Liver (tissue), 9 donors: ENCODE results near the gene RAD51B. TPM values are rescaled to one million over a fixed set of nuclear protein-coding genes. Genes with fewer than 3 reads are reported as not detected.

Experiments
- DNase-seq: peaks from one replicate; pipeline ENCODE4 v3.0.0-alpha.2; 2017; ENCODE audit warnings: low spot score
- H3K27ac ChIP-seq, 2 donors: one replicate each; pipeline ENCODE4 v1.7.0; 2013; ENCODE audit warnings: inconsistent platforms in 2 of 2, low read length in 2 of 2, control low read depth in 1 of 2, low read depth in 1 of 2, mild to moderate bottlenecking in 1 of 2
- H3K27me3 ChIP-seq, 4 donors: one replicate each; pipeline versions ENCODE4 v1.6.1 to v1.7.0; 2013; ENCODE audit warnings: low read length in 3 of 4, inconsistent platforms in 1 of 4, mild to moderate bottlenecking in 1 of 4, moderate library complexity in 1 of 4; ENCODE audit not compliant: control insufficient read depth in 4 of 4, insufficient read depth in 4 of 4
- H3K36me3 ChIP-seq, 4 donors: one replicate each; pipeline versions ENCODE4 v1.6.1 to v1.7.0; 2013; ENCODE audit warnings: low read length in 3 of 4, mild to moderate bottlenecking in 3 of 4, low read depth in 1 of 4, moderate library complexity in 1 of 4; ENCODE audit not compliant: control insufficient read depth in 4 of 4, insufficient read depth in 3 of 4
- H3K4me1 ChIP-seq, 4 donors: one replicate each; pipeline versions ENCODE4 v1.6.1 to v1.7.0; 2013; ENCODE audit warnings: low read length in 3 of 4, mild to moderate bottlenecking in 3 of 4, moderate library complexity in 1 of 4; ENCODE audit not compliant: control insufficient read depth in 4 of 4, insufficient read depth in 4 of 4
- H3K4me3 ChIP-seq, 3 donors: one replicate each; pipeline versions ENCODE4 v1.6.1 to v1.7.0; 2013; ENCODE audit warnings: low read length in 3 of 3, control low read depth in 1 of 3, low read depth in 1 of 3, mild to moderate bottlenecking in 1 of 3
- H3K9ac ChIP-seq, 2 donors: one replicate each; pipeline ENCODE4 v1.7.0; 2013; ENCODE audit warnings: low read length in 2 of 2, mild to moderate bottlenecking in 2 of 2, moderate library complexity in 2 of 2, control low read depth in 1 of 2, low read depth in 1 of 2
- H3K9me3 ChIP-seq, 4 donors: one replicate each; pipeline versions ENCODE4 v1.6.1 to v1.7.0; 2013; ENCODE audit warnings: low read length in 3 of 4; ENCODE audit not compliant: control insufficient read depth in 4 of 4
- JUND ChIP-seq, 2 donors: IDR thresholded peaks; 2 replicates each; pipeline ENCODE4 v1.6.1; 2016; ENCODE audit warnings: antibody characterized with exemption in 2 of 2
- RAD21 ChIP-seq, 2 donors: IDR thresholded peaks; 2 replicates each; pipeline ENCODE4 v1.6.1; 2016; ENCODE audit warnings: antibody characterized with exemption in 2 of 2, mild to moderate bottlenecking in 2 of 2
- SP1 ChIP-seq: IDR thresholded peaks from 2 replicates; pipeline ENCODE4 v1.6.1; 2018; ENCODE audit warnings: antibody characterized with exemption, mild to moderate bottlenecking
- WGBS: extraction: QIAGEN DNeasy Blood & Tissue Kit; methylation state at CpG from one replicate; pipeline ENCODE4 v1.1.7; 2013; 5-methylcytosine and 5-hydroxymethylcytosine counted together
- polyA plus RNA-seq, 2 donors: library from polyadenylated mRNA; stranded (reverse) in 1 of 2; unstranded in 1 of 2; fragments of 200-250 nt in 1 of 2; fragments of >200 nt in 1 of 2; fragmentation: Nextera tagmentation in 1 of 2; extraction: Ambion mirVana in 1 of 2; gene quantifications; one replicate each; pipeline versions ENCODE4 v1.2.1 to v1.2.3, GENCODE V29; 2013 to 2015
- total RNA-seq, 2 donors: library from RNA; depleted of rRNA; stranded (reverse); fragments of >200 nt; gene quantifications; one replicate each; pipeline ENCODE4 v1.2.3, GENCODE V29; 2014
- TF ChIP-seq, protein P1 (sequence below): IDR thresholded peaks from 2 replicates; pipeline ENCODE4 v1.6.1; 2016; ENCODE audit warnings: antibody characterized with exemption
- TF ChIP-seq, protein P2 (sequence below): fragments of 150-350 bp; IDR thresholded peaks from 2 replicates; pipeline ENCODE4 v1.5.1; 2017; ENCODE audit warnings: improper control_type of control experiment, low read depth, low read length; ENCODE audit not compliant: missing input control
- TF ChIP-seq, protein P3 (sequence below): IDR thresholded peaks from 2 replicates; pipeline ENCODE4 v1.6.1; 2016; ENCODE audit warnings: antibody characterized with exemption
- donor health status: healthy.
- donor health status: healthy.
- donor health status: healthy.
- donor health status: healthy.
- donor health status: healthy.

The RAD51B gene
- total and polyA plus RNA-seq, 4 donors = 0.81 to 12.9 (median 2.4) TPM

DNA sequence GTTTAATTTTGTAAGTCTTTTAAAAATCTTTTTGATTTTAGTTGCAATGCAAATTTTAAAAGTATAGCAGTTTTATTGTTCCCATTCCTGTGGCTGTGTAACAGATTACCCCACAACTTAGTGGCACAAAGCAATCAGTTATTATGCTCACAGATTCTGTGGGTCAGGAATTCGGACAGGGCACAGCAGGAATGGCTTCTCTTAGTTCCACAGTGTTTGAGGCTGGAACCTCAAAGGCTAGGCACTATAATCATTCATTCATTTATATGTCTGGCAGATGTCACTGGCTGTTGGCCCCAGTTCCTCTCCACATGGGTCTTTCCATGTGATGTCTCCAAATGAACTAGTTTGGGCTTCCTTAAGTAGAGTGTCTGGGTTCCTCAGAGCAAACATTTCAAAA lies 193.3 kb downstream of the RAD51B start (continued):
- TF ChIP-seq, protein P1, sequence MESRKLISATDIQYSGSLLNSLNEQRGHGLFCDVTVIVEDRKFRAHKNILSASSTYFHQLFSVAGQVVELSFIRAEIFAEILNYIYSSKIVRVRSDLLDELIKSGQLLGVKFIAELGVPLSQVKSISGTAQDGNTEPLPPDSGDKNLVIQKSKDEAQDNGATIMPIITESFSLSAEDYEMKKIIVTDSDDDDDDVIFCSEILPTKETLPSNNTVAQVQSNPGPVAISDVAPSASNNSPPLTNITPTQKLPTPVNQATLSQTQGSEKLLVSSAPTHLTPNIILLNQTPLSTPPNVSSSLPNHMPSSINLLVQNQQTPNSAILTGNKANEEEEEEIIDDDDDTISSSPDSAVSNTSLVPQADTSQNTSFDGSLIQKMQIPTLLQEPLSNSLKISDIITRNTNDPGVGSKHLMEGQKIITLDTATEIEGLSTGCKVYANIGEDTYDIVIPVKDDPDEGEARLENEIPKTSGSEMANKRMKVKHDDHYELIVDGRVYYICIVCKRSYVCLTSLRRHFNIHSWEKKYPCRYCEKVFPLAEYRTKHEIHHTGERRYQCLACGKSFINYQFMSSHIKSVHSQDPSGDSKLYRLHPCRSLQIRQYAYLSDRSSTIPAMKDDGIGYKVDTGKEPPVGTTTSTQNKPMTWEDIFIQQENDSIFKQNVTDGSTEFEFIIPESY = no peak

DNA sequence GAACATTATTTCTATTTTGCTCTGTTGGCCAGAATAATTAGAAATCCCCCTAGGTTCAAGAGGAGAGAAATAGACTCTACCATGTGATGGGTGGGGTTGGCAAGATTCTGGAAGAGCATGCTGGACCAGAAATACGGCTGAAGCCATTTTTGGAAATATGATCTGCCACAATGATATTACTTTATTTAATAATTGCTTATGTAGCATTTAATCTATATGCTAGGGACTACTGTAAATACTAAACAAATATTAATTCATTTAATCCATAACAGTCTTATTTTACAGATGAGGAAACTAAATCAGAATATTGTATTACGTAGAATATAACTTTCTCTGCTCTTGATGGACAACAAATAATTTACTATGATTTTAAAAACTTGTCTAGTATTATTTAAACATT lies 193.7 kb downstream of the RAD51B start:
- Histone ChIP-seq H3K9me3 (no peaks in the 10 kb centered on the region), H3K36me3 (no peaks in the 10 kb centered on the region), H3K27me3 (no peaks in the 10 kb centered on the region), H3K27ac (no peak overlapping the region), H3K9ac (no peak overlapping the region), H3K4me1 (peaks cover 0 to 7% (median 4%) of the 10 kb centered on the region in 4 donors), H3K4me3 (no peak overlapping the region)
- DNase-seq = no peak
- TF ChIP-seq RAD21 (IDR thresholded peaks at IDR 0.05) = no peak
- 92% methylated on average over 2 of the region's 2 CpGs for WGBS

DNA sequence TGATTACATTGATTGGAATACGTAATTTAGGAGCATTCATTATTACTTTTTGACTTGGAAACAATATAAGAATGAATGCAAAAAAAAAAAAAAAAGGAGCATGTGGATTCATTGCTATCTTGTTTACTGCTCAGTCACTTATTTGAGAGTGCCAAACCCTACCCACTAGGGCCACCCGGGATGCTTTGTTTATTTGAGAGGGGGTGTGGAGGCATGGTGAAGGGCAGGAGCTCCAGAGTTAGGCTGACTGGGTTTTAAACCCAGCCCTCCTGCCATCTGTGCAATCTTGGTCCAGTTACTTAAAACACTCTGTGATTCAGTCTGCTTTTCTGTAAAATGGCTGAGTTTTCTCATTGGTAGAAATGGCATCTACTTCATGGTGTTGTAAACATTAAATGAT lies 195.2 kb downstream of the RAD51B start:
- 62% methylated on average over 2 of the region's 2 CpGs for WGBS
- H3K9ac ChIP-seq = no peak overlapping the region
- DNase-seq = no peak
- no peaks in the 10 kb centered on the region for H3K36me3 ChIP-seq
- peaks cover 0 to 11% (median 4%) of the 10 kb centered on the region in 4 donors for H3K4me1 ChIP-seq
- H3K9me3 ChIP-seq = no peaks in the 10 kb centered on the region
- TF ChIP-seq JUND (IDR thresholded peaks at IDR 0.05) = no peak
- TF ChIP-seq, protein P2, sequence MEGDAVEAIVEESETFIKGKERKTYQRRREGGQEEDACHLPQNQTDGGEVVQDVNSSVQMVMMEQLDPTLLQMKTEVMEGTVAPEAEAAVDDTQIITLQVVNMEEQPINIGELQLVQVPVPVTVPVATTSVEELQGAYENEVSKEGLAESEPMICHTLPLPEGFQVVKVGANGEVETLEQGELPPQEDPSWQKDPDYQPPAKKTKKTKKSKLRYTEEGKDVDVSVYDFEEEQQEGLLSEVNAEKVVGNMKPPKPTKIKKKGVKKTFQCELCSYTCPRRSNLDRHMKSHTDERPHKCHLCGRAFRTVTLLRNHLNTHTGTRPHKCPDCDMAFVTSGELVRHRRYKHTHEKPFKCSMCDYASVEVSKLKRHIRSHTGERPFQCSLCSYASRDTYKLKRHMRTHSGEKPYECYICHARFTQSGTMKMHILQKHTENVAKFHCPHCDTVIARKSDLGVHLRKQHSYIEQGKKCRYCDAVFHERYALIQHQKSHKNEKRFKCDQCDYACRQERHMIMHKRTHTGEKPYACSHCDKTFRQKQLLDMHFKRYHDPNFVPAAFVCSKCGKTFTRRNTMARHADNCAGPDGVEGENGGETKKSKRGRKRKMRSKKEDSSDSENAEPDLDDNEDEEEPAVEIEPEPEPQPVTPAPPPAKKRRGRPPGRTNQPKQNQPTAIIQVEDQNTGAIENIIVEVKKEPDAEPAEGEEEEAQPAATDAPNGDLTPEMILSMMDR = no peak
- TF ChIP-seq SP1 = no peak
- H3K27me3 ChIP-seq = no peaks in the 10 kb centered on the region
- no peak overlapping the region for H3K4me3 ChIP-seq
- no peak overlapping the region for H3K27ac ChIP-seq

DNA sequence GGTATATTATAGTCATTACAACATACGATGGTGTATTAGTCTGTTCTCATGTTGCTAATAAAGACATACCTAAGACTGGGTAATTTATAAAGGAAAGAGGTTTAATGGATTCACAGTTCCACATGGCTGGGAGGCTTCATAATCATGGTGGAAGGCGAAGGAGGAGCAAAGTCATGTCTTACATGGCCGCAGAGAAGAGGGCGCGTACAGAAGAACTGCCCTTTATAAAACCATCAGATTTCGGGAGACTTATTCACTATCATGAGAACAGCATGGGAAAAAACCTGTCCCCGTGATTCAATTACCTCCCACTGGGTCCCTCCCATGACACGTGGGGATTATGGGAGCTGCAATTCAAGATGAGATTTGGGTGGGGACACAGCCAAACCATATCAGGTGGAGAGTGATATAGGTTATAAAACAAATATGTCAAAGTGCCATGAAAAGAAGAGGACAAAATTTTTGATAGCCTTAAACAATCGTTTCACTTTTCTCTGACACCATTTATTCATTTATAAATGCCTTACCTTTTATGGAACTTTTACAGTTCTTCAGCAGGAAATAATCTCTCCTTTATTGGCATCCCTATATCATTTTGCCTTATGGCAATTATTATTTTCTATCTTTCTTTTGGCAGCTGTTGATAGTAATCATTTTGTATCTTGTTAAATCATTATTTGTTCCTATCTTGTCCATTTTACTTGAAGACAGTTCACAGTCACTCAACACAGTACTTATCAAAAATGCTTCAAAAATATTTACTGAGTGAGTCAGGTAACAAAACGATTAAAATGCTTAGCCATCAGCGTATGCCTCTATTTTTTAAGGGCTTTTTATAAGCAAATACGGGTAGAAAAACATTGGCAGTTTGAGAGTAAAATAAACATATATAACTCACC lies 196.0 kb downstream of the RAD51B start:
- no peak overlapping the region for H3K27ac ChIP-seq
- no peak overlapping the region for H3K4me3 ChIP-seq
- TF ChIP-seq, protein P3, sequence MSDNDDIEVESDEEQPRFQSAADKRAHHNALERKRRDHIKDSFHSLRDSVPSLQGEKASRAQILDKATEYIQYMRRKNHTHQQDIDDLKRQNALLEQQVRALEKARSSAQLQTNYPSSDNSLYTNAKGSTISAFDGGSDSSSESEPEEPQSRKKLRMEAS = no peak
- TF ChIP-seq JUND (IDR thresholded peaks at IDR 0.05) = no peak
- TF ChIP-seq, protein P1 = no peak
- no peaks in the 10 kb centered on the region for H3K36me3 ChIP-seq
- 95% methylated on average over 12 of the region's 12 CpGs for WGBS
- no peaks in the 10 kb centered on the region for H3K27me3 ChIP-seq
- peaks cover 0 to 11% (median 4%) of the 10 kb centered on the region in 4 donors for H3K4me1 ChIP-seq
- no peak overlapping the region for H3K9ac ChIP-seq
- no peak for DNase-seq
- H3K9me3 ChIP-seq = no peaks in the 10 kb centered on the region
